Fibroblast of the aortic adventitia (primary cell): ENCODE results near the gene SEC63. TPM values are rescaled to one million over a fixed set of nuclear protein-coding genes. Genes with fewer than 3 reads are reported as not detected.
"Not testable (repeated sequence)": the region's sequence is repeated elsewhere in the genome, so short reads cannot be mapped to it uniquely, and the experiment has no call there.

Source experiments
- DNase-seq: peaks from one replicate; pipeline ENCODE4 v3.0.0-alpha.2; 2010; ENCODE audit warnings: low read depth
- H3K4me3 ChIP-seq: 2 replicates; pipeline ENCODE4 v1.5.1; 2011; ENCODE audit warnings: low read depth, mild to moderate bottlenecking, control low read depth, low read length, moderate library complexity
- CTCF ChIP-seq: IDR thresholded peaks from 2 replicates; pipeline ENCODE4 v1.5.1; 2011; ENCODE audit warnings: mild to moderate bottlenecking, low read length, control low read depth, inconsistent platforms; ENCODE audit not compliant: insufficient read depth
- total RNA-seq: library from RNA; depleted of rRNA; stranded (reverse); fragments of >200 nt; gene quantifications from 2 replicates; pipeline ENCODE4 v1.2.3, GENCODE V29; 2012; ENCODE audit warnings: low replicate concordance

Gene SEC63
- total RNA-seq: 25.5 and 49.5 TPM in 2 replicates

DNA sequence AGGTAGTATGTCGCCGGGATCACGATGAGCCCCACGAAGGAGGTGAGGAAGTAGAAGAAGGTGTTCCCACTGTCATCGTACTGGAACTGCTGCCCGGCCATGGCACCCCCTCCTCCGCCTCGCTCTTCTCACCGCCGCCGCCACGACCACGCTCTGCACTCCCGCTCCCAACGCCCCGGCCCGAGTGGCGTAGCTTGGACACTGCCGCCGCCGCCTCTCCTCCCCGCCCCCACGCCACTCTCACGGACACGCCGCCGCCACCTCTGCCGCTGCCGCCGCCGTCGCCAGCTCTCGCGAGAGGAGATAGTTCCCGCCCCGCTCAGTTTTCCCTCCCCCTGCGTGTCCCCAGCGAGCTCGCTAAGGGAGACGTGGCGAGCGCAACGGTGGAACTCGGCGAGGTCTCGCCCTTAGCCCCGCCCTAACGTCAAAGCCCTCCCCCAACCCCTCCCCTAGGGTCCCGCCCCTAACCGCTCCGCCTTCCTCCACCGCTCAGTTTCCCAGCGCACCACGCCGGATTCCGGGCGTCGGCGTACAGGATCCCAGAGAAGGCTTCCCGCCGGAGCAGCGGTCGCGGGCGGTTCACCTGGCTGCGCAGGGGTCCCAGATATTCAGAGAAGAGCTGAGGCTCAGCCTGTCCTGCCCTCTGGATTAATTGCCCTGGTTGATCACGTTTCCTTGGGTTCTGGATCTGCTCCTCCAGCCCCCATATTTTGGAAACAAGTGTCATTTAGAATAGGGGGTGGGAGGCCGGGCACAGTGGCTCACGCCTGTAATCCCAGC, at the start of gene SEC63:
TSS of gene SEC63 (minus strand) at position 300 of the 780 bp plus-strand sequence. CDS start at position 101, 199 bp downstream.
- TF ChIP-seq CTCF: no peak
- DNase-seq: peak; percentile 96
- peak within 1 kb of the TSS; percentile 95 for H3K4me3 ChIP-seq

- no peak overlapping the region for H3K4me3 ChIP-seq
- TF ChIP-seq CTCF: no peak
- DNase-seq: no peak
These were observed 48.0 kb upstream of the SEC63 start for GRCh38 chr6:108005961-108006360.

DNA sequence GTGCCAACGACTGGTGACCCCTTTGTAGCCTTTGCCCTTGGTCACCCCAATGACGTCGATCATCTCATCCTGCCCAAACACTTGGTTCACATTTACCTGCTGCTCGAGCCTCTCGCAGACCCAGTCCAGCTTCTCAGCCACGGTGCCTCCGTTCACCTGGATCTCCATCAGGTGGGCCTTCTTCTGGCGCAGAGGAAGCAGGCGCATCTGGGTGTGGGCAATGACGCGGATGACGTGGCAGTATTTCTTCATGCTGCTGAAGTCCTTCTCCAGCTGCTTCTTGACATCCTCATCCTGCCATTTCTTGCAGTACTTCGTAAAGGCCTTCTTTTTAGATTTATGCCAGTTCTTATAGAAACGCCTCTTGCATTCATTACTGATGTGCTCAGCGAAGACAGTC, 46.9 kb upstream of the SEC63 start:
- TF ChIP-seq CTCF: no peak
- H3K4me3 ChIP-seq: no peak overlapping the region
- DNase-seq: no peak

- no peak overlapping the region for H3K4me3 ChIP-seq
- no peak for DNase-seq
- TF ChIP-seq CTCF: no peak
These were observed 44.6 kb upstream of the SEC63 start for GRCh38 chr6:108002365-108003221.

- no peak for TF ChIP-seq CTCF
- DNase-seq: no peak
- H3K4me3 ChIP-seq: no peak overlapping the region
These were observed 43.8 kb upstream of the SEC63 start for GRCh38 chr6:108001696-108002231.

- not testable (repeated sequence) for H3K4me3 ChIP-seq
These were observed 42.3 kb upstream of the SEC63 start for GRCh38 chr6:108000259-108000658.

GRCh38 chr6:107999341-107999740, 41.3 kb upstream of the SEC63 start:
- no peak for DNase-seq
- TF ChIP-seq CTCF: no peak
- no peak overlapping the region for H3K4me3 ChIP-seq

More at GRCh38 chr6:108000259-108000658, 42.3 kb upstream of the SEC63 start:
- not testable (repeated sequence) for DNase-seq
